Esophagus muscularis mucosa (tissue), 4 donors: Measurements from ENCODE around the gene SPATA18.

Experiments used
- CTCF ChIP-seq, 3 experiments: fragments of 200-600 bp in 2 of 3; fragments of 450-650 bp in 1 of 3; sonication (generic) in 2 of 3; IDR thresholded peaks; one replicate each; pipeline ENCODE4 v1.5.1; 2017 to 2019; ENCODE audit warnings: antibody characterized with exemption in 3 of 3, mild to moderate bottlenecking in 2 of 3, moderate library complexity in 1 of 3
- EP300 ChIP-seq: sonication (generic); formaldehyde crosslinking; IDR thresholded peaks from one replicate; pipeline ENCODE4 v1.6.1; 2017; ENCODE audit warnings: antibody characterized with exemption
- POLR2A ChIP-seq: fragments of 450-650 bp; IDR thresholded peaks from one replicate; pipeline ENCODE4 v1.6.1; 2017; ENCODE audit warnings: antibody characterized with exemption, moderate library complexity, mild to moderate bottlenecking, low read depth
- POLR2AphosphoS5 ChIP-seq, 2 donors: sonication (generic); formaldehyde crosslinking; IDR thresholded peaks; one replicate each; pipeline ENCODE4 v1.6.1; 2017; ENCODE audit warnings: antibody characterized with exemption in 2 of 2

DNA sequence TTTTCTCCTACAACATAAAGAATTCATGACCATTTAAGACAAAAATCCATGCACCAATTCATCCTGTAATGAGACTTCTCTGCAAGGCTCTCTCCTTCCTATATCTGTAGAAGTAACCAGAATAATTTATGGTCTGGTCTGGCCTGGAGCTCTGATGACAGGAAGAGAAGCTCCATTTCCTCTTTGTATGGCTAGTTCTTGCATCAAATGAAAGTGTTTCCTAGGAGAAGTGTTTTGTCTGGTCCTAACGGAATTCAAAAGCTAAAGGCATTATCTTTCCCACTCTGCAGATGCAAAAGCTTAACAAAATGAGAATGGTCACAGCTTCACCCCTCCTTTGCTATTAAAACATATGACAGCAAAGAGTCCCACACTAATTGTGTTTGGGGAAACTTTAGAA, 55.1 kb downstream of the SPATA18 start:
- TF ChIP-seq CTCF (IDR thresholded peaks at IDR 0.05), result no peak
- no peak for TF ChIP-seq POLR2AphosphoS5 (IDR thresholded peaks at IDR 0.05)
- no peak for TF ChIP-seq POLR2A
- TF ChIP-seq EP300, result no peak
